Measurements from ENCODE around the gene ADGRE3.

ADGRE3 gene

GRCh38 chr19:14577264-14577663 is 97.4 kb downstream of the ADGRE3 start:
- Histone ChIP-seq H3K36me3 (ENCODE audit: control insufficient read depth in 2 of 2, insufficient read depth in 2 of 2, low read length in 2 of 2) (no peaks in the 10 kb centered on the region), H3K27me3 (ENCODE audit: control insufficient read depth in 2 of 2, insufficient read depth in 2 of 2, low read length in 2 of 2) (no peaks in the 10 kb centered on the region), H3K27ac (ENCODE audit: low read depth in 2 of 2, low read length in 2 of 2) (no peak overlapping the region), H3K4me3 (ENCODE audit: low read length in 2 of 2) (no peak overlapping the region), H3K9me3 (ENCODE audit: control insufficient read depth in 2 of 2, low read length in 2 of 2) (no peaks in the 10 kb centered on the region), H3K9ac (ENCODE audit: low read depth in 1 of 2, low read length in 2 of 2) (no peak overlapping the region), H3K4me1 (ENCODE audit: control insufficient read depth in 2 of 2, insufficient read depth in 2 of 2, low read length in 2 of 2) (peaks cover 0 to 3% of the 10 kb centered on the region in 2 donors)

GRCh38 chr19:14576363-14576762 is 98.3 kb downstream of the ADGRE3 start:
- H3K4me3 ChIP-seq (ENCODE audit: low read length in 2 of 2): no peak overlapping the region
- peaks cover 0 to 4% of the 10 kb centered on the region in 2 donors for H3K4me1 ChIP-seq (ENCODE audit: control insufficient read depth in 2 of 2, insufficient read depth in 2 of 2, low read length in 2 of 2)
- H3K9me3 ChIP-seq (ENCODE audit: control insufficient read depth in 2 of 2, low read length in 2 of 2): no peaks in the 10 kb centered on the region
- no peaks in the 10 kb centered on the region for H3K27me3 ChIP-seq (ENCODE audit: control insufficient read depth in 2 of 2, insufficient read depth in 2 of 2, low read length in 2 of 2)
- H3K36me3 ChIP-seq (ENCODE audit: control insufficient read depth in 2 of 2, insufficient read depth in 2 of 2, low read length in 2 of 2): no peaks in the 10 kb centered on the region
- H3K27ac ChIP-seq (ENCODE audit: low read depth in 2 of 2, low read length in 2 of 2): no peak overlapping the region
- H3K9ac ChIP-seq (ENCODE audit: low read depth in 1 of 2, low read length in 2 of 2): no peak overlapping the region

GRCh38 chr19:14575428-14575980 is 99.1 kb downstream of the ADGRE3 start:
- H3K36me3 ChIP-seq (ENCODE audit: control insufficient read depth in 2 of 2, insufficient read depth in 2 of 2, low read length in 2 of 2): no peaks in the 10 kb centered on the region
- H3K27me3 ChIP-seq (ENCODE audit: control insufficient read depth in 2 of 2, insufficient read depth in 2 of 2, low read length in 2 of 2): no peaks in the 10 kb centered on the region
- H3K9me3 ChIP-seq (ENCODE audit: control insufficient read depth in 2 of 2, low read length in 2 of 2): no peaks in the 10 kb centered on the region

GRCh38 chr19:14571695-14572490 is 102.8 kb downstream of the ADGRE3 start, which contains the start of gene NDUFB7:
Gene NDUFB7 (minus strand): TSS chr19:14572066. CDS start chr19:14572000, 66 bp downstream.
- Histone ChIP-seq H3K4me1 (ENCODE audit: control insufficient read depth in 2 of 2, insufficient read depth in 2 of 2, low read length in 2 of 2) (peaks cover 12 to 19% of the 10 kb centered on the region in 2 donors), H3K4me3 (ENCODE audit: low read length in 2 of 2) (peak within 1 kb of the TSS; percentile 98 to 99), H3K27ac (ENCODE audit: low read depth in 2 of 2, low read length in 2 of 2) (peak within 1 kb of the TSS; percentile 73 to 86), H3K36me3 (ENCODE audit: control insufficient read depth in 2 of 2, insufficient read depth in 2 of 2, low read length in 2 of 2) (peaks cover 2 to 5% of the 10 kb centered on the region in 2 donors), H3K9ac (ENCODE audit: low read depth in 1 of 2, low read length in 2 of 2) (peak within 1 kb of the TSS; percentile 90 to 95), H3K27me3 (ENCODE audit: control insufficient read depth in 2 of 2, insufficient read depth in 2 of 2, low read length in 2 of 2) (no peaks in the 10 kb centered on the region), H3K9me3 (ENCODE audit: control insufficient read depth in 2 of 2, low read length in 2 of 2) (no peaks in the 10 kb centered on the region)

More at GRCh38 chr19:14575428-14575980, 99.1 kb downstream of the ADGRE3 start:
- Histone ChIP-seq H3K4me1 (ENCODE audit: control insufficient read depth in 2 of 2, insufficient read depth in 2 of 2, low read length in 2 of 2) (peaks cover 8 to 9% of the 10 kb centered on the region in 2 donors), H3K27ac (ENCODE audit: low read depth in 2 of 2, low read length in 2 of 2) (no peak overlapping the region), H3K4me3 (ENCODE audit: low read length in 2 of 2) (no peak overlapping the region), H3K9ac (ENCODE audit: low read depth in 1 of 2, low read length in 2 of 2) (no peak overlapping the region)

GRCh38 chr19:14570864-14571527 is 103.6 kb downstream of the ADGRE3 start:
- H3K9ac ChIP-seq (ENCODE audit: low read depth in 1 of 2, low read length in 2 of 2): peak overlapping the region; percentile 90 to 95
- H3K9me3 ChIP-seq (ENCODE audit: control insufficient read depth in 2 of 2, low read length in 2 of 2): no peaks in the 10 kb centered on the region
- H3K27ac ChIP-seq (ENCODE audit: low read depth in 2 of 2, low read length in 2 of 2): peak overlapping the region; percentile 73 to 86
- H3K4me3 ChIP-seq (ENCODE audit: low read length in 2 of 2): peak overlapping the region; percentile 98 to 99
- no peaks in the 10 kb centered on the region for H3K27me3 ChIP-seq (ENCODE audit: control insufficient read depth in 2 of 2, insufficient read depth in 2 of 2, low read length in 2 of 2)
- H3K36me3 ChIP-seq (ENCODE audit: control insufficient read depth in 2 of 2, insufficient read depth in 2 of 2, low read length in 2 of 2): peaks cover 7 to 8% of the 10 kb centered on the region in 2 donors
- peaks cover 12 to 19% of the 10 kb centered on the region in 2 donors for H3K4me1 ChIP-seq (ENCODE audit: control insufficient read depth in 2 of 2, insufficient read depth in 2 of 2, low read length in 2 of 2)
